Measurements from ENCODE around the gene SLC15A1. TPM values are rescaled to one million over a fixed set of nuclear protein-coding genes. Genes with fewer than 3 reads are reported as not detected.

The SLC15A1 gene
- total RNA-seq, 2 experiments from 2014 or later = not detected

DNA sequence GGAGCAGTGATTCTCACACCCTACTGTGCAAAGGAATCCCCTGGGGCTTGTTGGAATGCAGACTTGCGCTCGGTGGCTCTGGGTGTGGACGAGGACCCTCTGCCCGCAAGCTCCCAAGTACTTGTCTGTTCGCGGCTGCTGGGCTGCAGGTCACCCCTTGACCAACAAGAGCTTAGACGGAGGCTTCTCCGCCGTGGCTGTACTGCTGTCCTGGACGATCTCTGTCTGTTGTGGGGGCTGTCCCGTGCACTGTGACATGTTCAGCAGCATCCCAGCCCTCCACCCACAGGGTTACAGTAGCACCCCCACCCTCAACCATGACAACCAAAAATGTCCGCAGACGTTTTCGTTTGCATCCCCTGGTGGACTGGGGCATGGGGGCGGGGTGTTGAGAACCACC lies 22.9 kb upstream of the SLC15A1 start:
- POLR2A ChIA-PET = no interaction called here
- Histone ChIP-seq H3K9me3 (ENCODE audit: control insufficient read depth in 1 of 2, insufficient read depth in 1 of 2, low read length in 2 of 2) (no peaks in the 10 kb centered on the region), H3K27me3 (ENCODE audit: control insufficient read depth in 1 of 2, insufficient read depth in 2 of 2, low read length in 2 of 2) (no peaks in the 10 kb centered on the region), H3K4me3 (ENCODE audit: low read length) (no peak overlapping the region), H3K27ac (ENCODE audit: low read depth in 1 of 2, low read length in 2 of 2) (no peak overlapping the region), H3K4me1 (ENCODE audit: insufficient read depth, low read length) (no peaks in the 10 kb centered on the region), H3K36me3 (ENCODE audit: insufficient read depth, low read length) (no peaks in the 10 kb centered on the region)
- H3K4me1 Mint-ChIP-seq (ENCODE audit: low read depth) = no peaks in the 10 kb centered on the region
- no peak overlapping the region for H3K4me3 Mint-ChIP-seq
- H3K27me3 Mint-ChIP-seq = peaks cover 17% of the 10 kb centered on the region
- TF ChIP-seq, protein P1, sequence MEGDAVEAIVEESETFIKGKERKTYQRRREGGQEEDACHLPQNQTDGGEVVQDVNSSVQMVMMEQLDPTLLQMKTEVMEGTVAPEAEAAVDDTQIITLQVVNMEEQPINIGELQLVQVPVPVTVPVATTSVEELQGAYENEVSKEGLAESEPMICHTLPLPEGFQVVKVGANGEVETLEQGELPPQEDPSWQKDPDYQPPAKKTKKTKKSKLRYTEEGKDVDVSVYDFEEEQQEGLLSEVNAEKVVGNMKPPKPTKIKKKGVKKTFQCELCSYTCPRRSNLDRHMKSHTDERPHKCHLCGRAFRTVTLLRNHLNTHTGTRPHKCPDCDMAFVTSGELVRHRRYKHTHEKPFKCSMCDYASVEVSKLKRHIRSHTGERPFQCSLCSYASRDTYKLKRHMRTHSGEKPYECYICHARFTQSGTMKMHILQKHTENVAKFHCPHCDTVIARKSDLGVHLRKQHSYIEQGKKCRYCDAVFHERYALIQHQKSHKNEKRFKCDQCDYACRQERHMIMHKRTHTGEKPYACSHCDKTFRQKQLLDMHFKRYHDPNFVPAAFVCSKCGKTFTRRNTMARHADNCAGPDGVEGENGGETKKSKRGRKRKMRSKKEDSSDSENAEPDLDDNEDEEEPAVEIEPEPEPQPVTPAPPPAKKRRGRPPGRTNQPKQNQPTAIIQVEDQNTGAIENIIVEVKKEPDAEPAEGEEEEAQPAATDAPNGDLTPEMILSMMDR (IDR thresholded peaks at IDR 0.05) = no peak
- CTCF ChIA-PET = no interaction called here
- no peak overlapping the region for H3K27ac Mint-ChIP-seq
- ATAC-seq (ENCODE audit: poor library complexity) (no peak), DNase-seq (no peak)
- intact Hi-C loops (cut with DNase I, micrococcal nuclease) = no loop called here
- H3K36me3 Mint-ChIP-seq (ENCODE audit: low read depth) = no peaks in the 10 kb centered on the region
- no peaks in the 10 kb centered on the region for H3K9me3 Mint-ChIP-seq

DNA sequence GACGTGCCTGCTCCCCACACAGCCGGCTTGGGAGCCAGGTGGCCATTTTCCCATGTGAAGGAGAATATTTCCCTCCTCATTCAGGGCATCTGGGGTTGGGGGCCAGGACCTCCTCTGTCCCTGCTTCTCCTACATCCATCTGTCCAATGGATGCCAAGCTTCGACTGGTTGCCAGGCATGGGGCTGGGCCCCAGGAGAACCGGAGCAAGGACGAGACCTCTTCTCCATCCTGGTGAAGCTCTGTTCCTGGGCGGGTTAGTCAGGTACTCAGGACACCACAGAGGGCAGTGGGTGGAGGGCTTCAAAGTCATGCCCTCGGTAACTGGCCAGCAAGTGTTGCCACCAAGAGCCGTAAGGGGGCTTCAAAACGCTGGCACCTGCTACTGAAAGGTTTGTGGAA lies 22.3 kb upstream of the SLC15A1 start:
- Histone ChIP-seq H3K4me1 (ENCODE audit: insufficient read depth, low read length) (no peaks in the 10 kb centered on the region), H3K4me3 (ENCODE audit: low read length) (no peak overlapping the region), H3K27me3 (ENCODE audit: control insufficient read depth in 1 of 2, insufficient read depth in 2 of 2, low read length in 2 of 2) (peaks cover 0 to 2% of the 10 kb centered on the region in 2 experiments), H3K36me3 (ENCODE audit: insufficient read depth, low read length) (no peaks in the 10 kb centered on the region), H3K9me3 (ENCODE audit: control insufficient read depth in 1 of 2, insufficient read depth in 1 of 2, low read length in 2 of 2) (peaks cover 0 to 4% of the 10 kb centered on the region in 2 experiments), H3K27ac (ENCODE audit: low read depth in 1 of 2, low read length in 2 of 2) (no peak overlapping the region)
- Mint-ChIP-seq H3K36me3 (ENCODE audit: low read depth) (no peaks in the 10 kb centered on the region), H3K27me3 (peaks cover 17% of the 10 kb centered on the region), H3K27ac (no peak overlapping the region), H3K4me3 (no peak overlapping the region), H3K4me1 (ENCODE audit: low read depth) (no peaks in the 10 kb centered on the region), H3K9me3 (no peaks in the 10 kb centered on the region)
- CTCF ChIA-PET = no interaction called here
- intact Hi-C loops (cut with DNase I, micrococcal nuclease) = no loop called here
- POLR2A ChIA-PET = no interaction called here
- ATAC-seq (ENCODE audit: poor library complexity) = no peak
- DNase-seq = no peak
- TF ChIP-seq, protein P1 (IDR thresholded peaks at IDR 0.05) = no peak

DNA sequence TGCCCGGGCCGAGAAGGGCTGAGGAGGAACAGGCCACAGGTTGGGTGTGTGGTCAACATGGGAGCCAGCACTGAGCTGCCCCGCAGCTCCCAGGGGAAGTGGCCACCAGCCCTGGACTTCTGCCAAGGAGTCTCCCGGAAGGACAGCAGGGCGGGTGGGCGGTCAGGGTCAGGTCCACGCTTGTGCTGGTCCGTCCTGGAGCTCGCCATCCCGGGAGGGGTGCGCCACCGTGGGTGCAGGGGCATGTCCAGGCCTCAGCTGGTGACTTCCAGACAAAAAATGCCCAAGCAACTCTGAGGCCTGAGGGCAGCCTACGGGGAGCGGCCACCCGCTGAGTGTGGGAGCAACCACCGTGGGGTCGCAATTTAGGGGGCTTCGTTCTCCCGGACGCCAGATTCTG lies 21.4 kb upstream of the SLC15A1 start:
- DNase-seq (no peak), ATAC-seq (ENCODE audit: poor library complexity) (no peak)
- Histone ChIP-seq H3K36me3 (ENCODE audit: insufficient read depth, low read length) (no peaks in the 10 kb centered on the region), H3K4me1 (ENCODE audit: insufficient read depth, low read length) (no peaks in the 10 kb centered on the region), H3K4me3 (ENCODE audit: low read length) (no peak overlapping the region), H3K9me3 (ENCODE audit: control insufficient read depth in 1 of 2, insufficient read depth in 1 of 2, low read length in 2 of 2) (peaks cover 0 to 6% of the 10 kb centered on the region in 2 experiments), H3K27me3 (ENCODE audit: control insufficient read depth in 1 of 2, insufficient read depth in 2 of 2, low read length in 2 of 2) (peaks cover 0 to 2% of the 10 kb centered on the region in 2 experiments), H3K27ac (ENCODE audit: low read depth in 1 of 2, low read length in 2 of 2) (no peak overlapping the region)
- TF ChIP-seq, protein P1 (IDR thresholded peaks at IDR 0.05) = no peak
- Mint-ChIP-seq H3K27ac (no peak overlapping the region), H3K9me3 (no peaks in the 10 kb centered on the region), H3K36me3 (ENCODE audit: low read depth) (no peaks in the 10 kb centered on the region), H3K27me3 (peaks cover 16% of the 10 kb centered on the region), H3K4me1 (ENCODE audit: low read depth) (no peaks in the 10 kb centered on the region), H3K4me3 (no peak overlapping the region)
- POLR2A ChIA-PET = no interaction called here
- intact Hi-C loops (cut with DNase I, micrococcal nuclease) = no loop called here
- CTCF ChIA-PET = no interaction called here

Data from CD4-positive, alpha-beta T cell (primary cell).